ENCODE results near the gene TMEM129.

Gene TMEM129

GRCh38 chr4:1764670-1765069 is 43.5 kb upstream of the TMEM129 start:
- Histone ChIP-seq H3K4me1 (ENCODE audit: insufficient read depth, low read length) (no peaks in the 10 kb centered on the region), H2AFZ (ENCODE audit: low read depth, low read length) (no peak overlapping the region), H3K27me3 (ENCODE audit: insufficient read depth, low read length, poor library complexity) (no peaks in the 10 kb centered on the region), H3K4me2 (ENCODE audit: insufficient read depth, low read length) (no peak overlapping the region), H3K79me2 (ENCODE audit: insufficient read depth, low read length) (no peaks in the 10 kb centered on the region), H3K36me3 (ENCODE audit: insufficient read depth, low read length) (no peaks in the 10 kb centered on the region), H3K27ac (ENCODE audit: low read length) (no peak overlapping the region), H3K9me3 (ENCODE audit: insufficient read depth, low read length, severe bottlenecking) (no peaks in the 10 kb centered on the region), H3K4me3 (ENCODE audit: low read depth in 1 of 2, low read length in 2 of 2) (no peak overlapping the region), H4K20me1 (ENCODE audit: insufficient read depth, low read length) (peaks cover 3% of the 10 kb centered on the region; the same call in 1 of the 2 replicates), H3K9ac (ENCODE audit: low read depth, low read length) (no peak overlapping the region)
- DNase-seq (no peak), ATAC-seq (ENCODE audit: insufficient read depth, low read depth) (no peak)
- TF ChIP-seq EZH2 (IDR thresholded peaks at IDR 0.05; ENCODE audit: borderline replicate concordance, low read depth, low read length, severe bottlenecking), result no peak
- no peak for TF ChIP-seq CTCF (IDR thresholded peaks at IDR 0.05; ENCODE audit: borderline replicate concordance, extremely low read depth, low read length, poor library complexity, severe bottlenecking)

GRCh38 chr4:1763550-1764080 is 42.5 kb upstream of the TMEM129 start:
- no peak for TF ChIP-seq CTCF (IDR thresholded peaks at IDR 0.05; ENCODE audit: borderline replicate concordance, extremely low read depth, low read length, poor library complexity, severe bottlenecking)
- TF ChIP-seq EZH2 (IDR thresholded peaks at IDR 0.05; ENCODE audit: borderline replicate concordance, low read depth, low read length, severe bottlenecking), result no peak
- Histone ChIP-seq H3K9ac (ENCODE audit: low read depth, low read length) (no peak overlapping the region), H3K4me1 (ENCODE audit: insufficient read depth, low read length) (no peaks in the 10 kb centered on the region), H3K27ac (ENCODE audit: low read length) (no peak overlapping the region), H3K4me2 (ENCODE audit: insufficient read depth, low read length) (no peak overlapping the region), H3K79me2 (ENCODE audit: insufficient read depth, low read length) (no peaks in the 10 kb centered on the region), H2AFZ (ENCODE audit: low read depth, low read length) (no peak overlapping the region), H4K20me1 (ENCODE audit: insufficient read depth, low read length) (peaks cover 3% of the 10 kb centered on the region; the same call in 1 of the 2 replicates), H3K4me3 (ENCODE audit: low read depth in 1 of 2, low read length in 2 of 2) (no peak overlapping the region), H3K27me3 (ENCODE audit: insufficient read depth, low read length, poor library complexity) (no peaks in the 10 kb centered on the region), H3K36me3 (ENCODE audit: insufficient read depth, low read length) (no peaks in the 10 kb centered on the region), H3K9me3 (ENCODE audit: insufficient read depth, low read length, severe bottlenecking) (no peaks in the 10 kb centered on the region)
- ATAC-seq (ENCODE audit: insufficient read depth, low read depth) (no peak), DNase-seq (no peak)

GRCh38 chr4:1763070-1763549 is 42.0 kb upstream of the TMEM129 start:
- Histone ChIP-seq H3K9me3 (ENCODE audit: insufficient read depth, low read length, severe bottlenecking) (no peaks in the 10 kb centered on the region), H3K79me2 (ENCODE audit: insufficient read depth, low read length) (no peaks in the 10 kb centered on the region), H3K4me3 (ENCODE audit: low read depth in 1 of 2, low read length in 2 of 2) (no peak overlapping the region), H4K20me1 (ENCODE audit: insufficient read depth, low read length) (peaks cover 3% of the 10 kb centered on the region; the same call in 1 of the 2 replicates), H3K27ac (ENCODE audit: low read length) (no peak overlapping the region), H3K36me3 (ENCODE audit: insufficient read depth, low read length) (no peaks in the 10 kb centered on the region), H3K9ac (ENCODE audit: low read depth, low read length) (no peak overlapping the region), H2AFZ (ENCODE audit: low read depth, low read length) (no peak overlapping the region), H3K4me1 (ENCODE audit: insufficient read depth, low read length) (no peaks in the 10 kb centered on the region), H3K4me2 (ENCODE audit: insufficient read depth, low read length) (no peak overlapping the region), H3K27me3 (ENCODE audit: insufficient read depth, low read length, poor library complexity) (no peaks in the 10 kb centered on the region)
- no peak for DNase-seq
- ATAC-seq (ENCODE audit: insufficient read depth, low read depth), result no peak
- TF ChIP-seq CTCF (IDR thresholded peaks at IDR 0.05; ENCODE audit: borderline replicate concordance, extremely low read depth, low read length, poor library complexity, severe bottlenecking) (no peak), EZH2 (IDR thresholded peaks at IDR 0.05; ENCODE audit: borderline replicate concordance, low read depth, low read length, severe bottlenecking) (no peak)
